GM12892 (cell line): ENCODE measurements around the gene UBASH3A.

ENCODE experiments used
- POLR2A ChIP-seq: IDR thresholded peaks from 2 replicates; pipeline ENCODE4 v1.6.1; 2011; ENCODE audit warnings: low read depth, low read length, control low read depth
- POLR2AphosphoS5 ChIP-seq: IDR thresholded peaks from 2 replicates; pipeline ENCODE4 v1.6.1; 2011; ENCODE audit warnings: low read depth, low read length, control low read depth
- TAF1 ChIP-seq: IDR thresholded peaks from 2 replicates; pipeline ENCODE4 v1.6.1; 2011; ENCODE audit warnings: low read depth, mild to moderate bottlenecking, control low read depth, low read length, borderline replicate concordance

- TF ChIP-seq POLR2AphosphoS5 (no peak), POLR2A (no peak), TAF1 (no peak)
These were observed 88.5 kb downstream of the UBASH3A start for GRCh38 chr21:42492201-42492600.
